Measurements from ENCODE around the gene CDIP1. TPM values are rescaled to one million over a fixed set of nuclear protein-coding genes. Genes with fewer than 3 reads are reported as not detected.

CDIP1 gene
- total and polyA plus RNA-seq, 10 of the 15 experiments (the other 5 are each of a cell fraction or from before 2014, with no cell fraction given): 6.1 to 32.4 (median 13.6) TPM

DNA sequence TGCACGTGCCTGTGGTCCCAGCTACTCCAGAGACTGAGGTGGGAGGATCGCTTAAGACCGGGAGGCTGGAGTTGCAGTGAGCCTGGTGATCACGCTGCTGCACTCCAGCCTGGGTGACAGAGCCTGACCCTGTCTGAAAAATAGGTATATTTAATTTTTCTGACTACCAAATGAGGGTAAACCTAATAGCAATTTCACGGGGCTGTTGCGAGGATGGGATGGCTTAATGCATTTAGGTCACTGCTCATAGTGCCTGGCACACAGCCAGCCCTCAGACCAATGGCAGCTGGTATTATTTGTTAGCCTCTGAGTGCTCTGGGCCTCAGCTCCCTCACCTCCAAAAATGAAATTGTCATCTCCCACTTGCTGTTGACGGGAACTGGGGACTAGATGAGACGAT lies 5.9 kb upstream of the CDIP1 start:
- peaks cover 7% of the 10 kb centered on the region for H3K9me3 ChIP-seq (replicated peaks; ENCODE audit: control insufficient read depth, insufficient read depth, low read length)
- H3K27me3 ChIP-seq (replicated peaks in 1 of 2; ENCODE audit: control insufficient read depth in 2 of 2, insufficient read depth in 2 of 2, low read length in 1 of 2): no peaks in the 10 kb centered on the region
- H3K79me2 ChIP-seq (ENCODE audit: control insufficient read depth, insufficient read depth, low read length): no peaks in the 10 kb centered on the region
- H3K4me1 ChIP-seq (ENCODE audit: control insufficient read depth, insufficient read depth, low read length): no peaks in the 10 kb centered on the region
- intact Hi-C loops (cut with micrococcal nuclease; ENCODE audit: unreplicated experiment) (no loop called here), in situ Hi-C loops (cut with MboI) (no loop called here)
- no peak overlapping the region for H3K9ac ChIP-seq (ENCODE audit: control insufficient read depth, insufficient read depth, low read length)
- H4K20me1 ChIP-seq (ENCODE audit: control insufficient read depth, insufficient read depth): no peaks in the 10 kb centered on the region
- no TSS peak for BruUV-seq (replicated peaks)
- DNase-seq (ENCODE audit: low read depth, low spot score): no peak
- ChIA-PET RAD21 (ENCODE audit: unreplicated experiment) (no interaction called here), SMC1A (ENCODE audit: uncharacterized antibody, unreplicated experiment) (interaction anchor here (0.6 to 2.1 kb wide), 2 partner anchors 39 to 398 kb away, joined by 3 to 8 read pairs; no protein-coding TSS in a partner anchor), CTCF (interaction anchor here (0.6 to 8.6 kb wide), 4 partner anchors 28 to 1719 kb away, joined by 3 to 90 read pairs (median 34); no protein-coding TSS in a partner anchor), POLR2A (no interaction called here)
- H3K27ac ChIP-seq (ENCODE audit: control insufficient read depth, insufficient read depth): no peak overlapping the region
- ATAC-seq: no peak
- no peak for FAIRE-seq
- WGBS (ENCODE audit: insufficient coverage, insufficient replicate concordance, low lambda C conversion rate, missing lambda C conversion rate): 43% methylated on average over 8 of the region's 8 CpGs
- no peaks in the 10 kb centered on the region for H3K36me3 ChIP-seq (ENCODE audit: control insufficient read depth in 2 of 2, insufficient read depth in 2 of 2, low read length in 1 of 2)
- no peak overlapping the region for H3K4me2 ChIP-seq (ENCODE audit: control insufficient read depth, insufficient read depth)
- H3K4me3 ChIP-seq: no peak overlapping the region
- H2AFZ ChIP-seq (ENCODE audit: control insufficient read depth, low read depth, low read length): no peak overlapping the region
- no peak for TF ChIP-seq NBN (IDR thresholded peaks at IDR 0.05)
- TF ChIP-seq TARDBP (IDR thresholded peaks at IDR 0.05; ENCODE audit: borderline replicate concordance): no peak

- H3K9me3 ChIP-seq (replicated peaks; ENCODE audit: control insufficient read depth, insufficient read depth, low read length): peaks cover 12% of the 10 kb centered on the region
- ATAC-seq (no peak), DNase-seq (ENCODE audit: low read depth, low spot score) (no peak), FAIRE-seq (no peak)
- H3K27ac ChIP-seq (ENCODE audit: control insufficient read depth, insufficient read depth): no peak overlapping the region
- CTCF ChIA-PET: interaction anchor here (1.2 to 2.7 kb wide), 5 partner anchors 8 to 84 kb away, joined by 5 to 8 read pairs (median 7); partner anchors contain the start of gene MGRN1
- RAD21 ChIA-PET (ENCODE audit: unreplicated experiment): interaction anchor here (1.2 kb wide), 1 partner anchor 33 kb away, joined by 3 read pairs; no protein-coding TSS in a partner anchor
- intact Hi-C loops (cut with micrococcal nuclease; ENCODE audit: unreplicated experiment): no loop called here
- H3K79me2 ChIP-seq (ENCODE audit: control insufficient read depth, insufficient read depth, low read length): peaks cover 18% of the 10 kb centered on the region
- 17% methylated on average over 2 of the region's 2 CpGs for WGBS (ENCODE audit: insufficient coverage, insufficient replicate concordance, low lambda C conversion rate, missing lambda C conversion rate)
- H2AFZ ChIP-seq (ENCODE audit: control insufficient read depth, low read depth, low read length): no peak overlapping the region
- H3K27me3 ChIP-seq (replicated peaks in 1 of 2; ENCODE audit: control insufficient read depth in 2 of 2, insufficient read depth in 2 of 2, low read length in 1 of 2): no peaks in the 10 kb centered on the region; a peak in 1 of 4 replicates
- BruUV-seq (replicated peaks): no TSS peak
- H3K9ac ChIP-seq (ENCODE audit: control insufficient read depth, insufficient read depth, low read length): no peak overlapping the region
- H3K4me1 ChIP-seq (ENCODE audit: control insufficient read depth, insufficient read depth, low read length): peaks cover 11% of the 10 kb centered on the region
- SMC1A ChIA-PET (ENCODE audit: uncharacterized antibody, unreplicated experiment): interaction anchor here (1.0 to 1.7 kb wide), 3 partner anchors 8 to 34 kb away, joined by 3 to 8 read pairs (median 5); no protein-coding TSS in a partner anchor
- in situ Hi-C loops (cut with MboI): loop anchor here (10.0 kb wide), 1 partner anchor 55 kb away; no protein-coding TSS in a partner anchor
- POLR2A ChIA-PET: no interaction called here
- no peaks in the 10 kb centered on the region for H3K36me3 ChIP-seq (ENCODE audit: control insufficient read depth in 2 of 2, insufficient read depth in 2 of 2, low read length in 1 of 2)
- H3K4me3 ChIP-seq: no peak overlapping the region
- H4K20me1 ChIP-seq (ENCODE audit: control insufficient read depth, insufficient read depth): no peaks in the 10 kb centered on the region
- H3K4me2 ChIP-seq (ENCODE audit: control insufficient read depth, insufficient read depth): no peak overlapping the region
- no peak for TF ChIP-seq PAX8 (IDR thresholded peaks at IDR 0.05)
- no peak for TF ChIP-seq POU2F2 (IDR thresholded peaks at IDR 0.05; ENCODE audit: borderline replicate concordance, low read depth, low read length)
- TF ChIP-seq, protein P1, sequence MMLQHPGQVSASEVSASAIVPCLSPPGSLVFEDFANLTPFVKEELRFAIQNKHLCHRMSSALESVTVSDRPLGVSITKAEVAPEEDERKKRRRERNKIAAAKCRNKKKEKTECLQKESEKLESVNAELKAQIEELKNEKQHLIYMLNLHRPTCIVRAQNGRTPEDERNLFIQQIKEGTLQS (IDR thresholded peaks at IDR 0.05; ENCODE audit: borderline replicate concordance, extremely low read depth, low read depth, low read length): no peak
- no peak for TF ChIP-seq TCF3 (IDR thresholded peaks at IDR 0.05; ENCODE audit: borderline replicate concordance, insufficient read depth, low read depth, low read length)
- no peak for TF ChIP-seq CBFB (IDR thresholded peaks at IDR 0.05; ENCODE audit: low read depth)
- no peak for TF ChIP-seq RAD21 (IDR thresholded peaks at IDR 0.05; ENCODE audit: insufficient read depth, low read depth, low read length)
- no peak for TF ChIP-seq BMI1 (IDR thresholded peaks at IDR 0.05; ENCODE audit: borderline replicate concordance)
- no peak for TF ChIP-seq MTA2 (IDR thresholded peaks at IDR 0.05; ENCODE audit: low read depth)
- TF ChIP-seq NFYB (IDR thresholded peaks at IDR 0.05; ENCODE audit: insufficient read depth, low read depth, low read length): no peak
- TF ChIP-seq IRF3 (IDR thresholded peaks at IDR 0.05): no peak
- TF ChIP-seq FOS (IDR thresholded peaks at IDR 0.05; ENCODE audit: borderline replicate concordance, extremely low read depth, insufficient read length): no peak
- no peak for TF ChIP-seq MEF2B (IDR thresholded peaks at IDR 0.05; ENCODE audit: partially characterized antibody, poor library complexity, severe bottlenecking)
- no peak for TF ChIP-seq YBX1 (IDR thresholded peaks at IDR 0.05)
- TF ChIP-seq SMAD1 (IDR thresholded peaks at IDR 0.05; ENCODE audit: low read depth, partially characterized antibody): no peak
- TF ChIP-seq TARDBP (IDR thresholded peaks at IDR 0.05; ENCODE audit: borderline replicate concordance): no peak
- TF ChIP-seq EED (IDR thresholded peaks at IDR 0.05; ENCODE audit: low read depth): no peak
These were observed 1.2 kb upstream of the CDIP1 start for GRCh38 chr16:4539716-4540284.

Data from GM12878 (cell line).